KOPT-K1 (cell line): ENCODE data around the gene PPP1R15A.
"Not testable (repeated sequence)": the region's sequence is repeated elsewhere in the genome, so short reads cannot be mapped to it uniquely, and the experiment has no call there.

Experiments used
- H3K27ac ChIP-seq: fragments of 200-600 bp; sonication (generic); 2 replicates; pipeline ENCODE4 v1.5.1; 2016; ENCODE audit warnings: antibody characterized with exemption, mild to moderate bottlenecking, low read depth, low read length; ENCODE audit not compliant: poor library complexity, severe bottlenecking
- H3K36me3 ChIP-seq: fragments of 200-600 bp; sonication (generic); 2 replicates; pipeline ENCODE4 v1.5.1; 2017; ENCODE audit warnings: antibody characterized with exemption, mild to moderate bottlenecking, low read length, moderate library complexity; ENCODE audit not compliant: insufficient read depth
- H3K9me3 ChIP-seq: fragments of 200-600 bp; sonication (generic); 2 replicates; pipeline ENCODE4 v1.5.1; 2017; ENCODE audit warnings: antibody characterized with exemption, low read length, mild to moderate bottlenecking; ENCODE audit not compliant: insufficient read depth, poor library complexity, severe bottlenecking

The PPP1R15A gene

GRCh38 chr19:48913114-48913889, 41.1 kb downstream of the PPP1R15A start:
- H3K9me3 ChIP-seq: no peaks in the 10 kb centered on the region
- no peak overlapping the region for H3K27ac ChIP-seq
- peaks cover 90% of the 10 kb centered on the region for H3K36me3 ChIP-seq

DNA sequence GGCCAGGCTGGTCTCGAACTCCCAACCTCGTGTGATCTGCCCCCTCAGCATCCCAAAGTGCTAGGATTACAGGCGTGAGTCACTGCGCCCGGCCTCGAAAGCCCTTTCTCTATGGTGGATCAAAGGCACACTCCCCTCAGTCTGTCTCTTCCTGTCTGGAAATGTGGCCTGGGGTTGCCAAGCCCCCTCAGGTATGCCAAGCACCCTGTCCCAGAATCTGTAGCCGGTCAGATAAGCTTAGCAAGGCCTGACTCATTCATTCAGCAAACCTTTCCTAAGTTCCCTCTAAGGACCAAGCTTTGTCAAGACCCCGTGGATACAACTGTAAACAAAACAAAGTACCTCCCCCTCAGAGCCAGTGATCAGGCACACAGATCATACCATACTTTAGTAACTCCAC, 42.0 kb downstream of the PPP1R15A start:
- H3K27ac ChIP-seq: no peak overlapping the region
- H3K9me3 ChIP-seq: no peaks in the 10 kb centered on the region
- H3K36me3 ChIP-seq: peaks cover 90% of the 10 kb centered on the region

GRCh38 chr19:48915757-48916156, 43.5 kb downstream of the PPP1R15A start:
- Histone ChIP-seq H3K36me3 (peaks cover 88% of the 10 kb centered on the region), H3K9me3 (no peaks in the 10 kb centered on the region), H3K27ac (no peak overlapping the region)

GRCh38 chr19:48918071-48918470, 45.9 kb downstream of the PPP1R15A start:
- Histone ChIP-seq H3K9me3 (no peaks in the 10 kb centered on the region), H3K27ac (no peak overlapping the region), H3K36me3 (peaks cover 86% of the 10 kb centered on the region)

- no peaks in the 10 kb centered on the region for H3K9me3 ChIP-seq
- H3K36me3 ChIP-seq: peaks cover 86% of the 10 kb centered on the region
- H3K27ac ChIP-seq: no peak overlapping the region
Observed at GRCh38 chr19:48918801-48919247, 46.6 kb downstream of the PPP1R15A start.

GRCh38 chr19:48919271-48919670, 47.0 kb downstream of the PPP1R15A start:
- H3K36me3 ChIP-seq: peaks cover 85% of the 10 kb centered on the region
- not testable (repeated sequence) for H3K27ac ChIP-seq, H3K9me3 ChIP-seq

- H3K9me3 ChIP-seq: no peaks in the 10 kb centered on the region
- H3K27ac ChIP-seq: no peak overlapping the region
- H3K36me3 ChIP-seq: peaks cover 68% of the 10 kb centered on the region
Observed at GRCh38 chr19:48920949-48921348, 48.7 kb downstream of the PPP1R15A start.

- Histone ChIP-seq H3K36me3 (peaks cover 61% of the 10 kb centered on the region), H3K9me3 (no peaks in the 10 kb centered on the region), H3K27ac (no peak overlapping the region)
Observed at GRCh38 chr19:48921721-48922500, 49.7 kb downstream of the PPP1R15A start.

DNA sequence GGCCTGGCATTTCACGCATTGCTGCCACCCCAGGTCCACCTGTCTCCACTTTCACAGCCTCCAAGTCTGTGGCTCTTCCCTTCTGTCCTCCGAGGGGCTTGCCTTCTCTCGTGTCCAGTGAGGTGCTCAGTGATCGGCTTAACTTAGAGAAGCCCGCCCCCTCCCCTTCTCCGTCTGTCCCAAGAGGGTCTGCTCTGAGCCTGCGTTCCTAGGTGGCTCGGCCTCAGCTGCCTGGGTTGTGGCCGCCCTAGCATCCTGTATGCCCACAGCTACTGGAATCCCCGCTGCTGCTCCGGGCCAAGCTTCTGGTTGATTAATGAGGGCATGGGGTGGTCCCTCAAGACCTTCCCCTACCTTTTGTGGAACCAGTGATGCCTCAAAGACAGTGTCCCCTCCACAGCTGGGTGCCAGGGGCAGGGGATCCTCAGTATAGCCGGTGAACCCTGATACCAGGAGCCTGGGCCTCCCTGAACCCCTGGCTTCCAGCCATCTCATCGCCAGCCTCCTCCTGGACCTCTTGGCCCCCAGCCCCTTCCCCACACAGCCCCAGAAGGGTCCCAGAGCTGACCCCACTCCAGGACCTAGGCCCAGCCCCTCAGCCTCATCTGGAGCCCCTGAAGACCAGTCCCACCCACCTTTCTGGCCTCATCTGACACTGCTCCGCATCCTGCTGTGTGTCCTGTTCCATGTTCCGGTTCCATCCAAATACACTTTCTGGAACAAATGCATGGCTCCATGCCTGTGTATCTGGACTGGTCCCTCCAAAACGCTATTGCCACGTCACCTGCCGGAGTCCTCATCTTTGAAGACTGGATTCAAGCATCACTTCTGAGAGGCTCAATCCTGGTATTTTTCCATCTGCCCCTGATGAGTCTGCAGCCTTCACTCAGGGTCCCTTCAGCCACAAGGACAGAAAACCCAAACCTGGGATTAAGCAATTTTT, 50.6 kb downstream of the PPP1R15A start:
- Histone ChIP-seq H3K36me3 (peaks cover 57% of the 10 kb centered on the region), H3K27ac (no peak overlapping the region), H3K9me3 (no peaks in the 10 kb centered on the region)

DNA sequence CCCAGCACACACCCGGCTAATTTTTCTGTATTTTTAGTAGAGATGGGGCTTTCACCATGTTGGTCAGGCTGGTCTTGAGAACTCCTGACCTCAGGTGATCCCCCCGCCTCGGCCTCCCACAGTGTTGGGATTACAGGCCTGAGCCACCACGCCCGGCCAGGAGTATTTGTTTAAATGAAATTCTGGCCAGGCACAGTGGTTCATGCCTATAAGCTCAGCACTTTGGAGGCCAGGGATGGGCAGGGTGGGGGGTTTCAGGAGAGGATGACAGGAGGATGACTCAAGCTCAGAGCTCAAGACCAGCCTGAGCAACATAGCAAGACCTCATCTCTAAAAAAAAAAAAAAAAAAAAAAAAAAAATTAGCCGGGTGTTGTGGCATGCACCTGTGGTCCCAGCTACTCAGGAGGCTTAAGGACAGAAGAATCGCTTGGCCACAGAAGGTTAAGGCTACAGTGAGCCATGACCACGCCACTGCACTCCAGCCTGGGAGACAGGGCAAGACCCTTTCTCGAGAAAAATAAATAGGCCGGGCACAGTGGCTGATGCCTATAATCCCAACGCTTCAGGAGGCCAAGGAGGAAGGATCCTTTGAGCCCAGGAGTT, 53.1 kb downstream of the PPP1R15A start:
- Histone ChIP-seq H3K9me3 (no peaks in the 10 kb centered on the region), H3K36me3 (peaks cover 36% of the 10 kb centered on the region; the same call in 1 of the 2 replicates), H3K27ac (no peak overlapping the region)
